ENCODE results near the gene MACROD2.

The MACROD2 gene

DNA sequence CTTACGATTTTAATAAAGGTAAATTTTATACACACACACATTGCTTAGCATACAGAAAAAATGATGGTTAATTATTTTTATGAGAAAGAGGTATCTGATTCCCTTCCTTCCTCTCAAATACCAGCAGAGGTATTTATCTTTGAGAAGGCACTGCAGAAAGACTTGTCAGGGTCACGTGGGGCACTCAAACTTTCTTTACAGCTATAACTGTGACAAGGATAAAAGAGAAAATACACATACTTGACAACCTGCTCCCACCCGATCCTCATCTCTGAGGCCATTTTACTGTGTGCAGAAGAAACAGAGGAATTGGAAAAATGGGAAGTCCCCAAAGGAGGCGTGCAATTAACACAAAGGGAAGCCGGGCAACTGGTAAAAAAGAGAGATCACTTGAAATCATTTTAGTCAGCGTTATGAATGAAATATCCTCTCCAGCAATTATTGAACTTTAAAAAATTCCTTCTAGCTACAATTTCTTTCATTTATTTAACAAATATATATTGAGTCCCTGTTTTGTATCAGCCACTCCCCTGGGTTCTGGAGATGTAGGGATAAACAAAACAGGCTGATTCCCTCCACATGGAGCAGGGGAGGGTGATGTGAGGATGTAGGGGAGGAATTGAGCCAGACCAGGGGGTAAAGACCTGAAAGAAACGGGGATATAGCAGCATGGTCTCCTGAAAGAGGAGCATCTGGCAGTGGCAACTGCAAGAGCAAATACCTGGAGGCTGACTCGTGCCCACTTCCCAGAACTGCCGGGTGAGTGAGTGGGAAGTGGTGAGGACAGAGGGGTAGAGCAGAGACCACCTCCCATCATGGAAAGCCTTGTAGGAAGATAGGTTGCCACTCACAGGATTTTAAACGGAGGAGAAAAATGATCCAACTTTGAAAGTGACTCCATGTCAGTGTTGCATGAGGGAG, 2067.6 kb downstream of the MACROD2 start:
- no peak for ATAC-seq

DNA sequence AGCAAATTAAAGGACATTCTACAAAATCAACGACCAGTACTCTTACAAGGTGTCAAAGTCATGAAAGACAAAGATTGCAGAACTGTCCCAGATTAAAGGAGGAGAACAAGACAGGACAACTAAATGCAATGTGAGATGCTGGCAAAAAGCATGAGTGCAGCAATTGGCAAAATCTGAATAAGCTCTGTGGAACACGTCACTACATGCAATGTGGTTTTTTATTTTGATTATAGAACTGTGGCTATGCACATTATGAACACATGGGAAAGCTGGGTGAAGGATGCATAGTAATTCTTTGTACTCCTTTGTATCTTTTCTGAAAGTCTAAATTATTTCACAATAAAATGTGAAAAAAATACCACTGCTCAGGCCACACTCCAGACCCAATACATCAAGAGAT, 2068.6 kb downstream of the MACROD2 start:
- ATAC-seq, result no peak

DNA sequence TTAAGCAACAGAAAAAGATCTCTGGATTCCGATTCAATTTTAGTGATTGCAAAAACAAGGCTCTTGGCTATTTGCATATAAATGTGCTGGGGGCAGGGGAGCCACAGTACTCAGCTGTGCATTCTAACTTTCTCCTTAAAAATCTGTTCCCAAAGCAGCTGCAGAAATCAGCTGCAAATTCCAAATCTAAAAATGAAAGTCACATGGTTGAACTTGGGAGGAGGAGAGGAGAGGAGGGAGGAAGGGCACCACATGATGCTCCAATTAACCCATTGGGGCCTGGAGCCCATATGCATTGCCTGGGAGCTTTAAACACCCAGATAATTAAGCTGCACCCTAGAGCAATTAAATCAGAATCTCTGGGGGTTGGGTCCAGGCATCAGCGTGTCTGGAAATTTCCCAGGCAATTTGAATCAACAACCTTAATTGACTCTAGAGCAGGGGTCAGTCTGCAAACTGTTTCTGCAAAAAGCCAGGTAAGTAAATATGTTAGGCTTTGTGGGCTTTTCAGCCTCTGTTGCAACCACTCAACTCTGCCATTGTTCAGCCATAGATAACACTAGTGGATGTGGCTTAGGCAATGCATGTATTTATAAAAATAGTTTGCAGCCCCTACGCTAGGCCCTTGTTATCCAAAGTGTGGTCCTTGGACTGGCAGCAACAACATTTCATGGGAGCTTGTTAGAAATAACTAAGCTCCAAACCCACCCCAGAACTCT, 2069.8 kb downstream of the MACROD2 start:
- ATAC-seq, result no peak

DNA sequence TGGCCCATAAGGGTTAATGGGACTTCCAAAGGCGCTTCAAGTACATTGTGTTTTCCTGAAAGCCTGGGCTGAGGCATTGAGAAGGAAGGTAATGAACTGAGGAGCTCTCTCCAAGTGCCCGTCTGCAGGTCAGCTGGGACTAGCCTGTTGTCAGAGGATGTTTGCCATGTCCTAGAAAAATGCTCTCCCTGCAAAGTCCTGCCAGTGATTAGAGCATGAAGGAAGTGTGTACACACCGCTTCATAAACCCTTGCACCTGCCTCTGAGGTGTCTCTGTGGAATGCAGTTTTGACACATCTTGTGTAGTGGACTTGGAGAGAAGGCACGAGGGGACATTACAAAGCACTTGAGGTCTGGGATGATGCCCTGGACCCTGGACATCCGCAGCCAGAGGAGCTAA, 2071.3 kb downstream of the MACROD2 start:
- ATAC-seq, result no peak

DNA sequence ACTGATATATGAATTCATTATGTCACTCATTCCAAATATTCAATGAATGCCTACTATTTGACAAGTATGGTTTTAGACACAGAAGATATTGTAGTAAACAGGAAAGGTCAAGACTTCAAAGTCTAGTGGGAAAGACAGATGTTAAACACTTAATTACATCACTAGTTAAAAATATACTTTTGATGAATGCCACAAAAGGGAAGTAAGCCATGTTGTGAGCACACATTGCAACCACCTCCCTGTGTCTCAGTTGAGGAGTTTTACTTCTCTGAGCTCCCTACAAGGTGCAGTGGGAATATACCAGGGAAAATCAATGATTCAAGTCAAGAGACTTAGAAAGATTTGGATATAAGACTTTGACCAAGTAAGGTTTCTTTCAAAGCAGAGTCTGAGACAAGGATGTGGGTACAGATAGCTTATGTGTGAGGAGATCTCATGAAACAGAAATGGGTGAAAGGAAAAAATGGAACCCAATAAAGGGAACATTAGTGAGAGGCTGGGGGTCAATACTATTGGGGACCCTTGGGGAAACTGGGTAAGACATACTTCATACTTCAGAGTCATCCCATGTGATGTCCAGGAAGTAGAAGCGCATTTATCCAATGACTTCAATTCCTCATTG, 2074.2 kb downstream of the MACROD2 start:
- ATAC-seq, result no peak

DNA sequence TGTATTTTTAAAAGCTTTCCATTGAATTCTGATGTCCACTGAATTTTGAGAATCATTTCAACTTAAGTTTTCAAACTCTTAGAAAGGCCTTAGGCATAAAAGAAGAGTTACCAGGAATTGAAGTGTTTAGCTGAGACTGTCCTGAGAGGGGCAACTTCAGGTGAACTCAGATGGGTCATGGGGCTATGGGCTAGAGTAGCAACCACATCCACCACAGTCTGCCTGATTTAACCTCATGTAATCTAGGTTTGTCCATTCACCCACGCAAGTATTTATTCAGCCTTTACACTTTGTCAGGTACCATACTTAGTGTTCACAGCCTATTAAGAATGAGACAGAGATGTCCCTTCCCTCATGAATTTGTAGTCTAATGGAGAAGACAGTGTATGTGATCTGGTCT, 2076.9 kb downstream of the MACROD2 start:
- no peak for ATAC-seq

DNA sequence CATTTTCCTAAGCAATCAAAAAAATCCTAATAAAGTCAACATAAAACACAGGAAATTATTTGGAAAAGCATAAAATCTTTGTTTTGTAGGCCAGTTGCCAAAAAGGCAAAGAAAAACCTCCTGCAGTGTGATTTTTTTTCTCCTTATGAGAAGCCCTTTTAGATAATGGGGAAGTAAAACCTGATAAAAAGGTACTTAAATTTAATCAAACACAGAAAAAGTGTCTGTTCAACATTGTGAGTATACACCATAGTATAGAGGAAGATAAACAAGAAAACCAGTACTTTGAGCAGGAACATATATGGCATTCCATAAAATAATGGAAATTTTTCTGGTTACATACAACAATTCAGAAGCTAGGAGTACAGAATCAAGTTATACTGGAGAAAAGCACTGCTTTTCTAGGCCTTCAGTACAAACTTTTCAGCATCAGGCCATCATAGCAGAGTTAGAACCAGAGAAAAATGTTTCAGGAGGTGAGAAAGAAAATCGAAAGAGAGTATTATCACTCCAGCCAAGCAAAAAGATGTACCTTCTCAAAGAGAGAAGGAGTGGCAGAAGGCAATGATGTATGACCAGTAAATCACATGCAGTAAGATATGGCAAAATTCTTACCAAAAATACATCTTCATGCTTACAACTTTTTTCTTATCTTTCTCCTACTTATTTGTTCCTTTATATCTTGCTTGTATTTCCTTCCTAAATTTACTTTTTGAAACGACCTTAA, 2083.0 kb downstream of the MACROD2 start:
- no peak for ATAC-seq

DNA sequence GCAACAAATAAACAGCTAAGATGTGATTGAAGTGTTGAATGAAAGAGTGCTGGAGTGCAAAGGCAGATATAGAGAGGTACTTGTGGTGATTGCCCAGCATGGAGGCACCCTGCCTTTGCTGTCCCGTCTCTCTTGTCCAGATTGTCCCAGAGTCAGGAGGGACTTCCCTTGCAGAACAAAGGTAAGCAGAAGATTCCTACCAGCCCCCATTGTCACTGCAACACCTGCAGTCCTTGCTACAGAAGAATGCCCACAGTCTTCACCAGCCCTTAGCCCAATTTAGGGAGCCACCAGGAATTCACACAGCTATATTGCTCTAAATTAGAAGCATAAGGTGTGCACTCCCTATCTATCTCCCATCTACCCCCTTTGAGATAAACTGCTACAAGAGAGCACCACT, 2086.1 kb downstream of the MACROD2 start:
- ATAC-seq, result no peak

DNA sequence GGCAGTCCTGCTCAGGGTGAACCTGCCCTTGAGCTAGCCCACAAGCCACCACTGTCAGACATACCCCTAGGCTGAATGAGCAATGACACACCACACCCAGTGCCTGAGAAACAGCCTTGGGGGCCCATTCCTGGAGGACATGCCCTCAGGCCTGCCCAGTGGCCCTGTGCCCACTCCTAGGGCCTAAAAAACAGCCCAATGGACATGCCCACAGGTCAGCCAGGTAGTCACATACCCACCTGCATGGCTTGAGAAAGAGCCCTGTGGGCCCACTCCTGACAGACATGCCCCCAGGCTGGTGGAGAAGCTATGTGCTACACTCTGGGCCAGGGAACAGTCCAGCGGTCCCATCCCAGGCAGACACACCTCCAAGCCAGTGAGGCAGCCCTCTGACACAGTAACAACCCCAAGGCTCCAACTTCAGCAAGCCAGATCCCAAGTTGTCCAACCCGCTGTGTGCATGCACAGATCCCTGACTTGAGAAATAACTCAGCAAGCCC, 2086.8 kb downstream of the MACROD2 start:
- ATAC-seq, result no peak

DNA sequence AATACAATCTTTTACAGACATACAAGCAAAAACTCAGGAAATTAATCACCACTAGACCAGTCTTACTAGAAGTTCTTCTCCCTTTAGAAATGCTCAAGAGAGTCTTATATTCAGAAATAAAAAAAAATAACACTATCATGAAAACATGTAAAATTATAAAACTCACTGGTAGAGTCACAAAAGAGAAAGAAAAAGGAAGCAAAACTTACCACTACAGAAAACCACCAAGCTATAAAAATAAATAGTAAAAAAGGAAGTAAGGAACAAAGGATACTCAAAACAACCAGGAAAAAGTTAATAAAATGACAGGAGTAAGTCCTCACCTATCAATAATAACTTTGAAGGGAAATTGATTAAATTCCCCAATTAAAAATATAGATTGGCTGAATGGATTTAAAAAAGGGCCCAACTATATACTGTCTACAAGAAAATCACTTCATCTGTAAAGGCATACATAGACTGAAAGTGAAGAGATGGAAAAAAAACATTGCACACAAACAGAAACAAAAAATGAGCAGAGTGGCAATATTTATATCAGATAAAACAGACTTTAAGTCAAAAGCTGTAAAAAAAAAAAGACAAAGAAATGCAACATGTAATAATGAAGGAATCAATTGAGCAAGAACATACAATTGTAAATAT, 2088.4 kb downstream of the MACROD2 start:
- ATAC-seq, result no peak

DNA sequence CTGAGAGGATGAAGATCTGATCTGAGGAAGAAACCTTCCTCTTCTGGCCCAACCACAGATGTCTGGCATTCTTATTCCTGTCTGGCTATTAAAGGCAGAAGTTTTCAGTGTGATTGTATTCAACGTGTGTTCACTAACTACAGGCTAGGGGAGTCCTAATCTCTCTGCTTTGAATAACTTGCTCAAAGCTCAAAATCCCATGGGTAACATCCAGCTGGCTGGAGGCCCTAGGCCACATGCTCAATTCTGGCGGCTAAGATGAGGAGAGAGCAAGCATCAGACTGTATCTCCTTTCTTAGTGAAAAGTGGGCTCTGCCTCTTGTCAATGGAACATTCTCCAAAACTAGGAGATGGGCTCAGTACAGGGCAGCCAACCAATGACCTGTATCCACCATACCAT, 2099.9 kb downstream of the MACROD2 start:
- ATAC-seq, result no peak

DNA sequence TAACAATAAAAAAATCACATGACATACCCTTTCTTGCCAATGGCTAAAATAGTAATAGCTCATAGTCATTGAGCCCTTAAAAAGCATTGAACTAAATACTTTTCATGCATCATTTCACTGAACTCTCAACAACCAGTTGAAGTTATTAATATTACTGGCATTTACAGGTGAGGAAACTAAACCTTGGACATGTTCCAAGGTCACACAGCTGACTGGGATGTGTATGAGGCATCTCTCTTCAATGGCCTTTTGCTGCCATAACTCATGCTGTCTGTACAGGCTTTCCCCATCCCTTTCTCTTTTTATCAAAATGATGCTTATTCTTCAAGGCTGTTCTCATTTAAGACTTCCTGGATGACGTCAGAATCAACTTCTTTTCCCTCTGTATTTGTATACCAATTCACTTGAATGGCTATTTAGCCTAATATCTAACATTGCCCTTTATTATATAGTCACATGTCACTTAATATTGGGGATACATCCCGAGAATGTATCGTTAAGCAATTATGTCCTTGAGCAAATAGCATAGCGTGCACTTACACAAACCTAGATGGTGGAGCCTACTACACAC, 2101.5 kb downstream of the MACROD2 start:
- no peak for ATAC-seq

DNA sequence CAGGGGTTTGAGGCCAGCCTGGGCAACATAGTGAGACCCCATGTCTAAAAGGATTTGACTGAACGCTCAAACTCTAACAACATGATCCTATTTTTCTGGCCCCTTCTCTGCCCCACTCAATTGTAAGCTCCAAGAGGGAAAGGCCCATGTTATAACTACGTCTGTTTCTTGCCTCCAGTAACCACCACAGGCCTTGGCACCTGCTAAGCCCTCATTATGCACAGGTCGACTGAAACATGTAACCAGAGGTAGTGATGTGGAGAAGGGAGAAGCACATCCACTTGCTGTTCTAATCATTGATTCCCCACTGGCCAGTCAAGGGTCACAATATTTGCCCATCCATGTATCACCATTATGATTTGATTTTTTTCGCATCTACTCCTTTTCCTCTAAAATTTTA, 2102.5 kb downstream of the MACROD2 start:
- ATAC-seq, result no peak

DNA sequence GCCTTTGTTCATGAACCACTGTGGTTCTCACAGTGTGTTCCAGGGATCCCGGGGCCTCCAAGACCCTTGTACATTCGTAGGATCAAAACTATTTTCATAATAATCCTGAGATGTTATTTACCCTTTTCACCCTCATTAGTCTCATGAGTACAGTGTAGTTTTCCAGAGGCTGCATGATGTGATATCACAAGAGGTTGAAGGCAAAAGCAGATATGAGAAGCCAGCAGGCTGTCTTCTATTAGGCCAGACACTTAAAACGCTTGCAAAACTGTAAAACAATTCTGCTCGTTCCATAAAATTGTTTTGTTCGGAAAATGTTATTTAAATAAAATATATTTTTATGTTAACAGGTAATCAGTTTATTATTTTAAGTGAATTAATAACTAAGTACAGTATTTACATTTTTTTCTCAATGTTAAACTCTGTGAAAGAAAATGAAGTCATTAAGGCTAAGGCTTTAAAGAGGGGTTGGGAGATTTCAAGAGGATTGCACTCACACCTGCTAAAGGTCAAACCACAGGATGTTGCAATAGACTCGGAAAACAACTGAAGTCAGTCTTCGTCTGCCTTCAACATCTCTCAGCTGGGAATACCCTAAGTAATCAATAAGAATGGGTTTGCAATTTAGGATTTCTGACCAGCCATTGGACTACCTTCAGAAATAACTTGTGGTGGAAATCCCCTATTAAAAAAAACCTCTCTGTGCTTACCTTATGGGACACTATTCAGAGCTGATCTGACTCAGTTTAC, 2103.7 kb downstream of the MACROD2 start:
- no peak for ATAC-seq

DNA sequence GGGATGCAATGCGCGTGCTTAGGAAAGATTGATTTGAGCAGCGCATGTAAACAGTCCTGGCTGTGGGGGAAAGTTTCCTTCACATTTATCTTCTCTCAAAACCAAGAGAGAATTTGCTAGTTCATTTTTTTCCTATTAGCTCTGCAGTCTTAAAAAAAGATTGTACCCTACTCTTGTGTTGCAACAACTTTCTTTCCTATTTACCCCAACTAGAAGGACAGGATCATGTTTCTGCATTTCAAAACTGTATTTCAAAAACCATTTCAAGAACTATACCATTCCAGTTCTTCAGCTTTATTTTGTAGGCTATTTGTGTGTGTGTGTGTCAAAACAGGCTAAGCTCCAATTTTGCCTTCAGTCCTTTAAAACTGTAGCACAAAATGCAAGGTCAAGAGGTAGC, 2104.8 kb downstream of the MACROD2 start:
- ATAC-seq, result no peak

DNA sequence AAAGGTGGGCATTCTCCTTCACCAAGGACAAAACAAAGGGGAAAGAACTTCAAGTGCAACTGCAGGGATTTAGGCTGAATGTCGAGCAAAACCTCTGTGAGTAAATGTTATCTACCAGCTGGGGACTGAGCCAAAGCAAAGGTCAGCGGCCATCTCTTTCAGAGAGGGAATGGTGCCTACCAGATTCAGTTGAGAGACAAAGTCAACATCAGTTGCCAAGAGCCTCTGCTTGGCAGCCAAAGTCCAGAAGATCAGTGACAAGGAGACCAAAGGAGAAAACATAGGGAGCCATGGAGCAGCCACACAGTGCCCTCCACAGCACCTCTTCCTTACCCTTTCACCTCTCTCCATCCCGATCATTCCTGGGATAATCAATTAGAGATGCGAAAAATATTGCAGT, 2105.5 kb downstream of the MACROD2 start:
- no peak for ATAC-seq

All from activated CD4-positive, CD25-positive, alpha-beta regulatory T cell treated with anti-CD3 and anti-CD28 coated beads, Interleukin-2, amount 50 U/mL, for 24 hours (primary cell).